GM18519 (cell line): ENCODE data around the gene UBC.

Experiments used
- ATAC-seq: cut with Tn5 transposase; IDR thresholded peaks from one replicate; pipeline ENCODE4 v1.9.1; 2021; ENCODE audit warnings: mild to moderate bottlenecking, moderate library complexity; ENCODE audit not compliant: unreplicated experiment, low FRiP score

UBC gene

GRCh38 chr12:124914392-124915238 lies at the start of gene UBC:
Gene UBC, minus strand, starts transcription at chr12:124914650. Its CDS starts 879 bp downstream, at chr12:124913771.
- peak; percentile 29 for ATAC-seq

- no peak for ATAC-seq
Measured at GRCh38 chr12:124963211-124963610, 48.8 kb upstream of the UBC start.

- ATAC-seq: no peak
Measured at GRCh38 chr12:124961055-124961454, 46.6 kb upstream of the UBC start.

GRCh38 chr12:124956571-124956970 lies 42.1 kb upstream of the UBC start:
- ATAC-seq: no peak

- ATAC-seq: no peak
Measured at GRCh38 chr12:124954771-124955170, 40.3 kb upstream of the UBC start.

GRCh38 chr12:124953689-124954405 lies 39.4 kb upstream of the UBC start:
- ATAC-seq: no peak

GRCh38 chr12:124952801-124953200 lies 38.4 kb upstream of the UBC start:
- ATAC-seq: no peak

- ATAC-seq: no peak
Measured at GRCh38 chr12:124952295-124952694, 37.8 kb upstream of the UBC start.

- ATAC-seq: no peak
Measured at GRCh38 chr12:124949779-124950728, 35.6 kb upstream of the UBC start.

GRCh38 chr12:124949066-124949465 lies 34.6 kb upstream of the UBC start:
- ATAC-seq: no peak

- no peak for ATAC-seq
Measured at GRCh38 chr12:124947561-124948398, 33.3 kb upstream of the UBC start.

GRCh38 chr12:124947013-124947412 lies 32.6 kb upstream of the UBC start:
- no peak for ATAC-seq

GRCh38 chr12:124946447-124946793 lies 32.0 kb upstream of the UBC start:
- ATAC-seq: no peak

- no peak for ATAC-seq
Measured at GRCh38 chr12:124941170-124941527, 26.7 kb upstream of the UBC start.

GRCh38 chr12:124940393-124941169 lies 26.1 kb upstream of the UBC start:
- peak; percentile 25 for ATAC-seq

- no peak for ATAC-seq
Measured at GRCh38 chr12:124940143-124940392, 25.6 kb upstream of the UBC start.

GRCh38 chr12:124939421-124940142 lies 25.1 kb upstream of the UBC start:
- ATAC-seq: peak; percentile 49

- ATAC-seq: no peak
Measured at GRCh38 chr12:124939079-124939420, 24.6 kb upstream of the UBC start.

GRCh38 chr12:124938587-124938986 lies 24.1 kb upstream of the UBC start:
- no peak for ATAC-seq
